Mononuclear cell (primary cell): ENCODE results near the gene AK8. TPM values are rescaled to one million over a fixed set of nuclear protein-coding genes. Genes with fewer than 3 reads are reported as not detected.

Experiments
- H3K27me3 ChIP-seq: 2 replicates; pipeline ENCODE4 v1.6.0; 2011; ENCODE audit warnings: low read length, control low read depth; ENCODE audit not compliant: insufficient read depth
- H3K4me1 ChIP-seq: 2 replicates; pipeline ENCODE4 v1.5.1; 2011; ENCODE audit warnings: mild to moderate bottlenecking, low read length, control low read depth; ENCODE audit not compliant: insufficient read depth
- H3K4me3 ChIP-seq: 2 replicates; pipeline ENCODE4 v1.5.1; 2011; ENCODE audit warnings: mild to moderate bottlenecking, low read length, moderate library complexity
- H3K9me3 ChIP-seq: 2 replicates; pipeline ENCODE4 v1.5.1; 2011; ENCODE audit warnings: low read depth, mild to moderate bottlenecking, control low read depth, low read length
- total RNA-seq: library from RNA; depleted of rRNA; stranded (reverse); fragments of >200 nt; gene quantifications from one replicate; pipeline ENCODE4 v1.2.3, GENCODE V29; 2012

Gene AK8
- total RNA-seq, 1 donor = 0.63 TPM

DNA sequence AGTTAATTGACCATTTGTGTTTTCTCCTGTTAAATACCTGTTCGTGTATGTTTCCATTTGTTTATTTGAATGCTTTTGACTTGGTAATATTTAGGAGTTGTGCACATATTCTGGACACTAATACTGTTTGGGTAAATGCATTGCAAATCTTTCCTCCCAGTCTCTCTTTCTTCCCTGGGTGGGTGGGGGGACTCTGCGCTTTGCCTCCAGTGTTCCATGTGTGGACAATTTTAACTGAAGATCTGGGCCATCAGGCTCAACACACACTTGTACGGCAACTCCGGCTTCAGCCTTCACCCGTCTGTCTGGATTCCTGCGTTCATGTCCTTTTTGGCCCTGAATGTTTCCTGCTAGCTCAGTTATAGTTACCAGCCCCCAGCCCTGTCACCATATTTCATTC is 167.8 kb downstream of the AK8 start:
- Histone ChIP-seq H3K4me1 (no peaks in the 10 kb centered on the region), H3K4me3 (no peak overlapping the region), H3K27me3 (no peaks in the 10 kb centered on the region), H3K9me3 (no peaks in the 10 kb centered on the region)

DNA sequence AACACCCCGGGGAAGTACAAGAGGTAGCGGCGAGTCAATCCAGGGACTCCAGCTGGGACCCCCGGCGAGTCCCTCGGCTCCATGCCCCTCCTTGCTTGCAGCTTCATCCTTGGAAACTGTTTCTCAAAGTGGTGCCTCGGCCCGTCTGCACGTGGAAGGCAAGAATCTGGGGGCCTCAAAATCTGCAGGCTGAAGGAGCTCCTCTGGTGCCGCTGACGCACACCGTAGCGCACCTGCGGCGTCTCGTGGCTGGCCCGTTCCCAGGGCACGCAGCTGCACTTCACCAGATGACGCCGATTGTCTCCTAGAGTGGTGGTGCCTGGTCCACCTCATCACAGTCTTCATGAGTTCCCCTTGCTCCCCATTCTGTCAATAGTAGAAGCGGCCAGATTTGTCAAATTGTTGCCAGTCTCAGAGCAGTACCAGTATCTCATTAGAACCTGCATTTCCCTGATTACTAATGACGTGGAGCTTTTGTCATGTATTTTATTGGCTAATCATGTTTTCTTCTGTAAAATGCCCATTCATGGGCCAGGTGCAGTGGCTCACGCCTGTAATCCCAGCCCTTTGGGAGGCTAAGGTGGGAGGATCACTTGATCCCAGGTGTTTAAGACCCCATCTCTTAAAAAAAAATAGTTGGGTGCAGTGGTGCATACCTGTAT is 169.2 kb downstream of the AK8 start:
- Histone ChIP-seq H3K27me3 (no peaks in the 10 kb centered on the region), H3K9me3 (no peaks in the 10 kb centered on the region), H3K4me1 (no peaks in the 10 kb centered on the region), H3K4me3 (no peak overlapping the region)

- no peaks in the 10 kb centered on the region for H3K4me1 ChIP-seq
- no peaks in the 10 kb centered on the region for H3K27me3 ChIP-seq
- no peaks in the 10 kb centered on the region for H3K9me3 ChIP-seq
- H3K4me3 ChIP-seq = no peak overlapping the region
These were observed 169.8 kb downstream of the AK8 start for GRCh38 chr9:132708239-132708638.

DNA sequence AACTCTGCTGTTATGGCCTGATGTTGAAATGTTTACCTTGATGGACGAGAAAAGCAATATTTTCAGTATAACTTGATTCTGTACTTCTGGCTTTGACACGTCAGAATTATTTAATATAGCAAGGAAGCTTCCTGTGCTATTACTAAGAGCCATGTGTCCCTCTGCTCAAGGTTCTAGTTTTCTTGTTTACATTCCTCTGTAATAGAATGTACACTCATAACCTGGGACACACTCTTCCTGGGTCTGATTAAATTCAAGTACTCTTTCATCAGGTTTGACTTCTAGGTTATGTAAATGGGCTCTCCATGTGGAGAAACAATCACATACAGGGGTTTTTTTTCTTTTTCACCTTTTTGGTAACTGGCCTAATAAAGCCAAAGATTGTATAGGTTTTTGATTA is 174.7 kb downstream of the AK8 start:
- Histone ChIP-seq H3K4me1 (no peaks in the 10 kb centered on the region), H3K4me3 (no peak overlapping the region), H3K9me3 (peaks cover under 1% of the 10 kb centered on the region), H3K27me3 (no peaks in the 10 kb centered on the region)

- peaks cover 12% of the 10 kb centered on the region for H3K9me3 ChIP-seq
- no peaks in the 10 kb centered on the region for H3K27me3 ChIP-seq
- no peaks in the 10 kb centered on the region for H3K4me1 ChIP-seq
- no peak overlapping the region for H3K4me3 ChIP-seq
These were observed 175.8 kb downstream of the AK8 start for GRCh38 chr9:132702254-132702653.

GRCh38 chr9:132699956-132700355 is 178.1 kb downstream of the AK8 start:
- H3K9me3 ChIP-seq = peaks cover 27% of the 10 kb centered on the region
- no peaks in the 10 kb centered on the region for H3K27me3 ChIP-seq
- no peaks in the 10 kb centered on the region for H3K4me1 ChIP-seq
- H3K4me3 ChIP-seq = no peak overlapping the region

- Histone ChIP-seq H3K4me3 (no peak overlapping the region), H3K4me1 (no peaks in the 10 kb centered on the region), H3K9me3 (peaks cover 27% of the 10 kb centered on the region), H3K27me3 (no peaks in the 10 kb centered on the region)
These were observed 179.1 kb downstream of the AK8 start for GRCh38 chr9:132698989-132699388.

DNA sequence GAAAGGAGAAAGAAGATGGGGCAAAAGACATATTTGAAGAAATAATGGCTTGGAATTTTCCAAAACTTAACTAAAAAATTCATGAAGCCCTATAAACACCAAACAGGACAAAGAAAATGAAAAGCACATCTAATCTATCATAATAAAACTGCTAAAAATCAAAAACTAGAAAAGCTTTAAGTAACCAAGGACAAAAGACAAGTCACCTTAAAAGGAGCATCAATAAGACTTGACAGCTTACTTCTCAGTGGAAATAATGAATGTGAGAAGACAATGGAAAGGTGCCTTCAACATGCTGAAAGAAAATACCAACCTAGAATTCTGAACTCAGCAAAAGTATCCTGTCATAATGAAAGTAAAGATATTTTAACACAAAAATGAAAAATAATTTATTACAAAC is 180.9 kb downstream of the AK8 start:
- Histone ChIP-seq H3K27me3 (no peaks in the 10 kb centered on the region), H3K4me3 (no peak overlapping the region), H3K9me3 (peaks cover 27% of the 10 kb centered on the region), H3K4me1 (no peaks in the 10 kb centered on the region)

DNA sequence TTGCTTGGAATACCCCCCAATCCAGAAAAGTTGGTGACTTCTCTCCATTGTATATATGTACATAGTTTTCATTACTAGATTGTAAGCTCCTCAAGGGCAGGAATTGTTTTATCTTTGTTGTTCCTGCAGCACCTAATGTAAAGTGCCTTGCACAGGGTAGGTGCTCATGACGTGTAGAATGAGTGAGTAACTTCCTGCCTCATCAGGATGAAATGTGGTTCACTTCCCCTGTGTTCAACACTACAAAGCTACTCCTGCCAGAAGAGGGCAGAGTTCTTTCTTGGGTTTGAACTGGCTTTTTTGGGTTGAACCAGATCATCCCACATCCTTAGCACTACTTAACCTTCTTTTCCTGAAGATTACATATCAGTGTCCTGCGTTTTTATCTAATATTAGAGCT is 183.9 kb downstream of the AK8 start:
- H3K4me1 ChIP-seq = no peaks in the 10 kb centered on the region
- no peak overlapping the region for H3K4me3 ChIP-seq
- H3K27me3 ChIP-seq = no peaks in the 10 kb centered on the region
- peaks cover 27% of the 10 kb centered on the region for H3K9me3 ChIP-seq

DNA sequence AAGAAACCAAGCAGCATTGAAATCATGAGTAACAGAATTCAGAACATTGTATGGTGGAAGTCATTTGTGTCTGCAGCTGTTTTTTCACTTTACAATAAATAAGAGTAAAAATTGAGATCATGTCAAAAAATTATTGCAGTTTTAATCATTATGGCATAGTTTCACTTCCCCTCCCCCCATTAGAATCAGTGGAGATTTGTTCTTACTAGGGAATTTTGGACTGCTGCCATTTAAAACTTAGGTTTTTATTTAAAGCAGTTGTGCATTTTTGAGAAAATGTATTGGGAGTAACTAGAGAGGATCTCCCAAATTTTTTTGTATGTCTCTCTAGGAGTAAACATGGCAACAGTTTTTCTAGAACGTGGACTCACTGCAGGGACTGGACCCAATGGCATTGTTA is 187.4 kb downstream of the AK8 start:
- no peaks in the 10 kb centered on the region for H3K4me1 ChIP-seq
- H3K9me3 ChIP-seq = no peaks in the 10 kb centered on the region
- H3K4me3 ChIP-seq = no peak overlapping the region
- no peaks in the 10 kb centered on the region for H3K27me3 ChIP-seq

GRCh38 chr9:132683873-132684272 is 194.2 kb downstream of the AK8 start:
- Histone ChIP-seq H3K4me3 (no peak overlapping the region), H3K9me3 (no peaks in the 10 kb centered on the region), H3K4me1 (no peaks in the 10 kb centered on the region), H3K27me3 (no peaks in the 10 kb centered on the region)

GRCh38 chr9:132681561-132681960 is 196.5 kb downstream of the AK8 start:
- no peaks in the 10 kb centered on the region for H3K4me1 ChIP-seq
- H3K4me3 ChIP-seq = no peak overlapping the region
- no peaks in the 10 kb centered on the region for H3K27me3 ChIP-seq
- H3K9me3 ChIP-seq = no peaks in the 10 kb centered on the region

- Histone ChIP-seq H3K4me1 (no peaks in the 10 kb centered on the region), H3K27me3 (no peaks in the 10 kb centered on the region), H3K4me3 (no peak overlapping the region), H3K9me3 (no peaks in the 10 kb centered on the region)
These were observed 198.0 kb downstream of the AK8 start for GRCh38 chr9:132679946-132680625.

GRCh38 chr9:132677976-132678375 is 200.1 kb downstream of the AK8 start:
- Histone ChIP-seq H3K4me1 (peaks cover 5% of the 10 kb centered on the region), H3K9me3 (no peaks in the 10 kb centered on the region), H3K27me3 (no peaks in the 10 kb centered on the region), H3K4me3 (no peak overlapping the region)
